GM12878 (cell line): ENCODE measurements around the gene SELENOS. TPM values are rescaled to one million over a fixed set of nuclear protein-coding genes. Genes with fewer than 3 reads are reported as not detected.
A peak's percentile ranks its signal among the peaks of the same experiment; 100 is the strongest.

Source experiments
- ATAC-seq: fragments of 200-7000 bp; cut with Tn5 transposase; 3 replicates; pipeline ENCODE4 v1.9.1; 2020; ENCODE audit warnings: mild to moderate bottlenecking, moderate library complexity
- BruUV-seq: library from RNA; stranded (reverse); fragments of 400-500 nt; replicated peaks from 2 replicates; lab custom pipeline; 2021; lab: Mats Ljungman, UMichigan
- CTCF ChIA-PET: fragments of 300-600 bp; sonication (Branson Sonifier 250); formaldehyde crosslinking; extraction: SDS; loops from one replicate; lab custom pipeline; 2021; ENCODE audit warnings: inconsistent platforms; lab: Yijun Ruan, JAX
- POLR2A ChIA-PET: fragments of 350-600 bp; formaldehyde crosslinking; extraction: SDS; loops from one replicate; lab custom pipeline; 2021; ENCODE audit warnings: inconsistent platforms; lab: Charles Lee
- RAD21 ChIA-PET: fragments of 300-600 bp; sonication (Branson Sonifier 250); formaldehyde crosslinking; loops from one replicate; lab custom pipeline; 2023; ENCODE audit warnings: antibody characterized with exemption; ENCODE audit not compliant: unreplicated experiment; lab: Charles Lee
- SMC1A ChIA-PET: fragments of 300-600 bp; sonication (Branson Sonifier 250); formaldehyde crosslinking; loops from one replicate; lab custom pipeline; 2023; ENCODE audit not compliant: unreplicated experiment, uncharacterized antibody; lab: Charles Lee
- DNase-seq: peaks from one replicate; pipeline ENCODE4 v3.0.0-alpha.2; 2011; ENCODE audit warnings: low read depth, low spot score
- FAIRE-seq: peaks from 3 replicates; lab custom pipeline; 2011; peaks lifted over from hg19 to GRCh38; lab: Jason Lieb, UNC
- H2AFZ ChIP-seq: 2 replicates; pipeline ENCODE4 v1.6.0; 2011; ENCODE audit warnings: low read depth, low read length, control low read depth; ENCODE audit not compliant: control insufficient read depth
- H3K27ac ChIP-seq: 2 replicates; pipeline ENCODE4 v1.5.1; 2011; ENCODE audit warnings: control low read depth; ENCODE audit not compliant: control insufficient read depth, insufficient read depth
- H3K27me3 ChIP-seq, 2 experiments: replicated peaks in 1 of 2; 2 replicates each; pipeline versions ENCODE4 v1.6.0 to v1.6.1; 2011; ENCODE audit warnings: low read length in 1 of 2; ENCODE audit not compliant: control insufficient read depth in 2 of 2, insufficient read depth in 2 of 2
- H3K36me3 ChIP-seq, 2 experiments: 2 replicates each; pipeline ENCODE4 v1.5.1; 2011; ENCODE audit warnings: low read length in 1 of 2; ENCODE audit not compliant: control insufficient read depth in 2 of 2, insufficient read depth in 2 of 2
- H3K4me1 ChIP-seq: 2 replicates; pipeline ENCODE4 v1.6.1; 2011; ENCODE audit warnings: mild to moderate bottlenecking, low read length, moderate library complexity, mixed read lengths; ENCODE audit not compliant: control insufficient read depth, insufficient read depth
- H3K4me2 ChIP-seq: 2 replicates; pipeline ENCODE4 v1.6.0; 2011; ENCODE audit warnings: control low read depth; ENCODE audit not compliant: control insufficient read depth, insufficient read depth
- H3K4me3 ChIP-seq: fragments of 200-600 bp; sonication (generic); 2 replicates; pipeline ENCODE4 v1.5.1; 2016
- H3K79me2 ChIP-seq: 2 replicates; pipeline ENCODE4 v1.6.0; 2011; ENCODE audit warnings: low read length; ENCODE audit not compliant: control insufficient read depth, insufficient read depth
- H3K9ac ChIP-seq: 2 replicates; pipeline ENCODE4 v1.8.0; 2011; ENCODE audit warnings: low read length, control low read depth, mixed read lengths; ENCODE audit not compliant: control insufficient read depth, insufficient read depth
- H3K9me3 ChIP-seq: replicated peaks from 3 replicates; pipeline ENCODE4 v1.5.1; 2011; ENCODE audit warnings: mild to moderate bottlenecking, low read length; ENCODE audit not compliant: control insufficient read depth, insufficient read depth
- H4K20me1 ChIP-seq: 2 replicates; pipeline ENCODE4 v1.6.0; 2011; ENCODE audit not compliant: control insufficient read depth, insufficient read depth
- BACH1 ChIP-seq: fragments of 450-650 bp; IDR thresholded peaks from 2 replicates; pipeline ENCODE4 v1.6.1; 2017; ENCODE audit warnings: mild to moderate bottlenecking, borderline replicate concordance
- BCL3 ChIP-seq: IDR thresholded peaks from 2 replicates; pipeline ENCODE4 v1.6.1; 2011; ENCODE audit warnings: borderline replicate concordance, low read depth, mild to moderate bottlenecking, moderate library complexity, low read length; ENCODE audit not compliant: insufficient read depth, poor library complexity, severe bottlenecking
- EED ChIP-seq: sonication (generic); IDR thresholded peaks from 2 replicates; pipeline ENCODE4 v1.6.1; 2016; ENCODE audit warnings: antibody characterized with exemption, low read depth
- FOXK2 ChIP-seq: fragments of 450-650 bp; IDR thresholded peaks from 2 replicates; pipeline ENCODE4 v1.6.1; 2017; ENCODE audit warnings: mild to moderate bottlenecking, moderate library complexity
- IKZF2 ChIP-seq, 2 experiments: fragments of 450-650 bp; IDR thresholded peaks; 2 replicates each; pipeline ENCODE4 v1.6.1; 2017; ENCODE audit warnings: mild to moderate bottlenecking in 2 of 2, moderate library complexity in 2 of 2
- MLLT1 ChIP-seq: fragments of 450-650 bp; IDR thresholded peaks from 2 replicates; pipeline ENCODE4 v1.6.1; 2016; ENCODE audit warnings: mild to moderate bottlenecking
- MYB ChIP-seq: fragments of 150-350 bp; IDR thresholded peaks from 2 replicates; pipeline ENCODE4 v1.6.1; 2014; ENCODE audit warnings: mild to moderate bottlenecking, low read depth, low read length, borderline replicate concordance
- POLR2AphosphoS2 ChIP-seq: IDR thresholded peaks from 2 replicates; pipeline ENCODE4 v1.6.1; 2011; ENCODE audit warnings: low read depth, mild to moderate bottlenecking, low read length, improper control_type of control experiment, moderate library complexity
- RUNX3 ChIP-seq: IDR thresholded peaks from 2 replicates; pipeline ENCODE4 v1.6.1; 2012; ENCODE audit warnings: low read length, inconsistent platforms
- TCF12 ChIP-seq: IDR thresholded peaks from 2 replicates; pipeline ENCODE4 v1.6.1; 2011; ENCODE audit warnings: low read depth, mild to moderate bottlenecking, low read length
- ZNF622 ChIP-seq: fragments of 450-650 bp; IDR thresholded peaks from 2 replicates; pipeline ENCODE4 v1.6.1; 2017; ENCODE audit warnings: mild to moderate bottlenecking, inconsistent platforms
- WGBS: methylation state at CpG from one replicate; pipeline ENCODE4 v1.1.6; 2016; ENCODE audit warnings: low lambda C conversion rate; ENCODE audit not compliant: insufficient replicate concordance, insufficient coverage; ENCODE audit errors: missing lambda C conversion rate; 5-methylcytosine and 5-hydroxymethylcytosine counted together
- in situ Hi-C: fragments of 300-500 bp; cut with MboI; formaldehyde crosslinking; loops from 9 replicates; pipeline ENCODE4 v1.14.3; 2018; ENCODE audit warnings: mixed read lengths
- intact Hi-C: fragments of 100-400 bp; cut with micrococcal nuclease; formaldehyde crosslinking; loops from one replicate; pipeline ENCODE4 v1.14.2; 2022; ENCODE audit not compliant: unreplicated experiment
- polyA plus RNA-seq, 11 experiments: library from polyadenylated mRNA; depleted of rRNA in 4 of 11; unstranded in 6 of 11; stranded (reverse) in 5 of 11; fragments of >200 nt; fragmentation: Nextera tagmentation in 4 of 11; fragmentation: Illumina TruSeq in 1 of 11; extraction: Ambion mirVana in 4 of 11; extraction: Trizol in 1 of 11; gene quantifications; 1 replicate in 1 of 11; 2 replicates in 10 of 11; pipeline versions ENCODE4 v1.2.1 to v1.2.3, GENCODE V29; 2011 to 2016; ENCODE audit warnings: inconsistent platforms in 2 of 11, missing spikeins in 2 of 11, low read depth in 1 of 11
- total RNA-seq, 4 experiments: library from RNA; depleted of rRNA in 3 of 4; stranded (reverse); fragments of >200 nt in 3 of 4; fragmentation: Illumina TruSeq in 1 of 4; extraction: Trizol in 1 of 4; gene quantifications; 2 replicates each; pipeline versions ENCODE4 v1.2.1 to v1.2.3, GENCODE V29; 2013 to 2021
- TF ChIP-seq, protein P1 (sequence below): fragments of 150-350 bp; IDR thresholded peaks from 2 replicates; pipeline ENCODE4 v1.6.1; 2014; ENCODE audit warnings: mild to moderate bottlenecking, low read depth, low read length
- TF ChIP-seq, protein P2 (sequence below): fragments of 450-650 bp; conservative IDR thresholded peaks from 2 replicates; pipeline ENCODE4 v1.6.1; 2017; ENCODE audit warnings: mild to moderate bottlenecking, moderate library complexity
- TF ChIP-seq, protein P3 (sequence below): IDR thresholded peaks from 2 replicates; pipeline ENCODE4 v1.6.1; 2011; ENCODE audit warnings: mild to moderate bottlenecking, low read depth, low read length, moderate library complexity; ENCODE audit not compliant: insufficient replicate concordance

The SELENOS gene
- total and polyA plus RNA-seq, 10 of the 15 experiments (the other 5 are each of a cell fraction or from before 2014, with no cell fraction given): 25.8 to 90.1 (median 37.3) TPM

GRCh38 chr15:101264911-101265641 is 12.2 kb downstream of the SELENOS start:
- Histone ChIP-seq H3K9me3 (no peaks in the 10 kb centered on the region), H3K4me1 (peaks cover 28% of the 10 kb centered on the region), H3K27me3 (no peaks in the 10 kb centered on the region), H3K9ac (no peak overlapping the region; the same call in 1 of the 2 replicates), H3K36me3 (peaks cover 0 to 1% of the 10 kb centered on the region in 2 experiments; a peak in 1 of 4 replicates), H3K4me3 (no peak overlapping the region), H3K27ac (peak overlapping the region; percentile 66), H3K4me2 (peak overlapping the region; percentile 40), H2AFZ (no peak overlapping the region; the same call in 1 of the 2 replicates), H4K20me1 (no peaks in the 10 kb centered on the region), H3K79me2 (no peaks in the 10 kb centered on the region)
- DNase-seq (peak; percentile 88), ATAC-seq (peak; percentile 86), FAIRE-seq (peak; percentile 47)
- CTCF ChIA-PET: interaction anchor here (0.6 to 4.8 kb wide), 3 partner anchors 8 to 231 kb away, joined by 3 to 18 read pairs (median 3); no protein-coding TSS in a partner anchor
- no TSS peak for BruUV-seq
- in situ Hi-C loops: loop anchor here (5.0 to 10.0 kb wide), 4 partner anchors 178 to 650 kb away; no protein-coding TSS in a partner anchor
- POLR2A ChIA-PET: interaction anchor here (0.8 to 2.6 kb wide), 3 partner anchors 10 to 76 kb away, joined by 4 to 10 read pairs (median 5); no protein-coding TSS in a partner anchor
- SMC1A ChIA-PET: interaction anchor here (1.0 to 6.5 kb wide), 4 partner anchors 9 to 30 kb away, joined by 3 to 41 read pairs (median 8); partner anchors contain the start of gene SNRPA1
- intact Hi-C loops: no loop called here
- 68% methylated on average over 17 of the region's 17 CpGs for WGBS
- RAD21 ChIA-PET: interaction anchor here (1.5 kb wide), 1 partner anchor 17 kb away, joined by 4 read pairs; no protein-coding TSS in a partner anchor
- TF ChIP-seq FOXK2: no peak
- peak; percentile 91 for TF ChIP-seq MYB
- TF ChIP-seq ZNF622: no peak
- peak; percentile 88 to 91 for TF ChIP-seq IKZF2 (IDR thresholded peaks at IDR 0.05)
- TF ChIP-seq TCF12: peak; percentile 58; the same call in 1 of the 2 replicates
- peak; percentile 65; the same call in 1 of the 2 replicates for TF ChIP-seq BACH1
- TF ChIP-seq, protein P1, sequence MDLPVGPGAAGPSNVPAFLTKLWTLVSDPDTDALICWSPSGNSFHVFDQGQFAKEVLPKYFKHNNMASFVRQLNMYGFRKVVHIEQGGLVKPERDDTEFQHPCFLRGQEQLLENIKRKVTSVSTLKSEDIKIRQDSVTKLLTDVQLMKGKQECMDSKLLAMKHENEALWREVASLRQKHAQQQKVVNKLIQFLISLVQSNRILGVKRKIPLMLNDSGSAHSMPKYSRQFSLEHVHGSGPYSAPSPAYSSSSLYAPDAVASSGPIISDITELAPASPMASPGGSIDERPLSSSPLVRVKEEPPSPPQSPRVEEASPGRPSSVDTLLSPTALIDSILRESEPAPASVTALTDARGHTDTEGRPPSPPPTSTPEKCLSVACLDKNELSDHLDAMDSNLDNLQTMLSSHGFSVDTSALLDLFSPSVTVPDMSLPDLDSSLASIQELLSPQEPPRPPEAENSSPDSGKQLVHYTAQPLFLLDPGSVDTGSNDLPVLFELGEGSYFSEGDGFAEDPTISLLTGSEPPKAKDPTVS: no peak
- TF ChIP-seq POLR2AphosphoS2: no peak
- TF ChIP-seq, protein P2, sequence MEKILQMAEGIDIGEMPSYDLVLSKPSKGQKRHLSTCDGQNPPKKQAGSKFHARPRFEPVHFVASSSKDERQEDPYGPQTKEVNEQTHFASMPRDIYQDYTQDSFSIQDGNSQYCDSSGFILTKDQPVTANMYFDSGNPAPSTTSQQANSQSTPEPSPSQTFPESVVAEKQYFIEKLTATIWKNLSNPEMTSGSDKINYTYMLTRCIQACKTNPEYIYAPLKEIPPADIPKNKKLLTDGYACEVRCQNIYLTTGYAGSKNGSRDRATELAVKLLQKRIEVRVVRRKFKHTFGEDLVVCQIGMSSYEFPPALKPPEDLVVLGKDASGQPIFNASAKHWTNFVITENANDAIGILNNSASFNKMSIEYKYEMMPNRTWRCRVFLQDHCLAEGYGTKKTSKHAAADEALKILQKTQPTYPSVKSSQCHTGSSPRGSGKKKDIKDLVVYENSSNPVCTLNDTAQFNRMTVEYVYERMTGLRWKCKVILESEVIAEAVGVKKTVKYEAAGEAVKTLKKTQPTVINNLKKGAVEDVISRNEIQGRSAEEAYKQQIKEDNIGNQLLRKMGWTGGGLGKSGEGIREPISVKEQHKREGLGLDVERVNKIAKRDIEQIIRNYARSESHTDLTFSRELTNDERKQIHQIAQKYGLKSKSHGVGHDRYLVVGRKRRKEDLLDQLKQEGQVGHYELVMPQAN: peak; percentile 42; the same call in 1 of the 2 replicates
- TF ChIP-seq, protein P3, sequence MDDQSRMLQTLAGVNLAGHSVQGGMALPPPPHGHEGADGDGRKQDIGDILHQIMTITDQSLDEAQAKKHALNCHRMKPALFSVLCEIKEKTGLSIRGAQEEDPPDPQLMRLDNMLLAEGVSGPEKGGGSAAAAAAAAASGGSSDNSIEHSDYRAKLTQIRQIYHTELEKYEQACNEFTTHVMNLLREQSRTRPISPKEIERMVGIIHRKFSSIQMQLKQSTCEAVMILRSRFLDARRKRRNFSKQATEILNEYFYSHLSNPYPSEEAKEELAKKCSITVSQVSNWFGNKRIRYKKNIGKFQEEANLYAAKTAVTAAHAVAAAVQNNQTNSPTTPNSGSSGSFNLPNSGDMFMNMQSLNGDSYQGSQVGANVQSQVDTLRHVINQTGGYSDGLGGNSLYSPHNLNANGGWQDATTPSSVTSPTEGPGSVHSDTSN: no peak
- TF ChIP-seq EED: peak; percentile 51
- TF ChIP-seq RUNX3: peak; percentile 93
- peak; percentile 58; the same call in 1 of the 2 replicates for TF ChIP-seq MLLT1
- peak; percentile 32 for TF ChIP-seq BCL3
